ENCODE results near the gene PRMT3. TPM values are rescaled to one million over a fixed set of nuclear protein-coding genes. Genes with fewer than 3 reads are reported as not detected.

Gene PRMT3
- total and polyA plus RNA-seq, 4 experiments from 2014 or later, result 6.7 to 19.7 (median 13.0) TPM

DNA sequence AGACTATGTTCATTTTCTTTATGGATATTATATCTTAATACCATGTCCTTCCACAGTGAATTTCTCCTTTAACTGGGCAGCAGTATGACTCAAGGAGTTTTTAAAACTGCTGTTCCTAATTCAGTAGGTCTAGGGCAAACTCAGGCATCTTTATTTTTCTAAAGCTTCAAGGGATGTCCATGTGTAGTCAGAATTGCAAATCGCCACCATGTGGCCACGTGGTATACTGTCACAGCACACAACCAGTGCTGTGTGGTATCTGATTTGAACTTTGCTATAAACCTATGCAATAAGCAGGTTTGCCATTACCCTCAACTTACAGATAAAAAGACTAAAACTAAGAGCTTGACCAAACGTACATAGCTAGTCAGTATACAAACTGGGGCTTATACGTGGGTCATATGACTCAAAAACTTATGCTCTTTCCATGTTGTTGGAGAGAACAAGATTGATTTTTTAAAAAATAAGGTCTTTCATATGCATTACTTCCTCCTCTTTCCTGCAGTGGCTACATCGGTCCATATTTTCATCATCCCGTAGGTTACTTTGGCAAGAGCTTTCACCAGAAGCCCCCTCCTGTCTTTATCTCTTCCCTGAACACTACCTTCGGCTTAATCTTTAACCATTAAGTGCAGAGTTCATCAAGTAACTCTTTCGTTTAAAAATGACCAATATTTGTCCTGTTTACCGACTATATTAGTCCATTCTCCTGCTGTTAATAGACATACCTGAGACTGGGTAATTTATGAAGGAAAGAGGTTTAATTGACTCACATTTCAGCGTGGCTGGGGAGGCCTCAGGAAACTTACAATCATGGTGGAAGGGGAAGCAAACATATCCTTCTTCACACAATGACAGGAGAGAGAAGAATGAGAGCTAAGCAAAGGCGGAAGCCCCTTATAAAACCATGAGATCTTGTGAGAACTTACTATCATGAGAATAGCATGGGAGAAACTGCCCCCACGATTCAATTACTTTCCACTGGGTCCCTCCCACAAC lies 32.0 kb upstream of the PRMT3 start:
- ChIA-PET CTCF (ENCODE audit: partially characterized antibody) (interaction anchor here (0.6 to 6.3 kb wide), 18 partner anchors 8 to 233 kb away, joined by 3 to 135 read pairs (median 3); partner anchors contain the start of gene HTATIP2), POLR2A (ENCODE audit: partially characterized antibody) (interaction anchor here (0.6 to 2.3 kb wide), 4 partner anchors 8 to 227 kb away, joined by 3 to 10 read pairs (median 4); partner anchors contain the start of gene HTATIP2)
- H3K4me1 ChIP-seq (ENCODE audit: insufficient read depth, low read length), result peaks cover 16% of the 10 kb centered on the region
- Mint-ChIP-seq H3K27me3 (peaks cover 0 to 3% of the 10 kb centered on the region in 2 donors), H3K4me3 (no peak overlapping the region), H3K4me1 (peaks cover 11 to 26% (median 12%) of the 10 kb centered on the region in 4 donors), H3K9me3 (no peaks in the 10 kb centered on the region), H3K36me3 (no peaks in the 10 kb centered on the region), H3K27ac (no peak overlapping the region)
- H3K4me3 ChIP-seq (ENCODE audit: low read length in 2 of 2), result no peak overlapping the region
- DNase-seq, result peak in 3 of 5 donors; percentile 10 to 41 (median 19)
- intact Hi-C loops (cut with micrococcal nuclease), result loop anchor here (1.0 kb wide), 1 partner anchor 227 kb away; no protein-coding TSS in a partner anchor
- H3K27me3 ChIP-seq (ENCODE audit: insufficient read depth, low read length), result no peaks in the 10 kb centered on the region
- no peaks in the 10 kb centered on the region for H3K36me3 ChIP-seq (ENCODE audit: insufficient read depth, low read length)
- no peaks in the 10 kb centered on the region for H3K9me3 ChIP-seq (ENCODE audit: control insufficient read depth in 1 of 2, low read length in 2 of 2)
- no peak overlapping the region for H3K27ac ChIP-seq (ENCODE audit: low read depth, low read length)

DNA sequence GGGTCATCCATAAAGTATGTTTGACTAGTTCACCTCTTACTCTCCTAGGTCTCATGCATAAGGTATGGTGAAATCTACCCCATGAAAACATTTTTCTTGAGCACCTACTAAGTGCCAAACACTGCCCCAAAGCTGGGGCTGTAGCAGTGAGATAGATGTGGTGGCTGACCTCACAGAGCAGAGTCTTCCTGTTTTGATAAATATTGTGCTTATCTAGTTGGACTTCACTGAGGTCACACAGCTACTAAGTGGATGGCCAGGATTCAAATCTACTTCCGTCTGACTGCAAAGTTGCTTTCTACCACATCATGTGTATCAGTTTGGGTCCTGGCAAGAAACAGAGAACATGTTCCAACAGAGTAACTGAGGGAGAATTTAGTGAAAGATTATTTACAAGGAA lies 30.4 kb upstream of the PRMT3 start:
- ChIA-PET POLR2A (ENCODE audit: partially characterized antibody) (no interaction called here), CTCF (ENCODE audit: partially characterized antibody) (interaction anchor here (0.9 to 4.8 kb wide), 2 partner anchors 10 to 229 kb away, joined by 3 to 37 read pairs; no protein-coding TSS in a partner anchor)
- H3K27ac Mint-ChIP-seq, result no peak overlapping the region
- no peak for DNase-seq
- Histone ChIP-seq H3K9me3 (ENCODE audit: control insufficient read depth in 1 of 2, low read length in 2 of 2) (no peaks in the 10 kb centered on the region), H3K27me3 (ENCODE audit: insufficient read depth, low read length) (no peaks in the 10 kb centered on the region), H3K4me1 (ENCODE audit: insufficient read depth, low read length) (peaks cover 17% of the 10 kb centered on the region), H3K27ac (ENCODE audit: low read depth, low read length) (no peak overlapping the region), H3K4me3 (ENCODE audit: low read length in 2 of 2) (no peak overlapping the region), H3K36me3 (ENCODE audit: insufficient read depth, low read length) (no peaks in the 10 kb centered on the region)
- H3K4me1 Mint-ChIP-seq, result peaks cover 14 to 30% (median 19%) of the 10 kb centered on the region in 4 donors
- no peaks in the 10 kb centered on the region for H3K9me3 Mint-ChIP-seq
- intact Hi-C loops (cut with micrococcal nuclease), result no loop called here
- H3K4me3 Mint-ChIP-seq, result no peak overlapping the region
- no peaks in the 10 kb centered on the region for H3K36me3 Mint-ChIP-seq
- no peaks in the 10 kb centered on the region for H3K27me3 Mint-ChIP-seq

DNA sequence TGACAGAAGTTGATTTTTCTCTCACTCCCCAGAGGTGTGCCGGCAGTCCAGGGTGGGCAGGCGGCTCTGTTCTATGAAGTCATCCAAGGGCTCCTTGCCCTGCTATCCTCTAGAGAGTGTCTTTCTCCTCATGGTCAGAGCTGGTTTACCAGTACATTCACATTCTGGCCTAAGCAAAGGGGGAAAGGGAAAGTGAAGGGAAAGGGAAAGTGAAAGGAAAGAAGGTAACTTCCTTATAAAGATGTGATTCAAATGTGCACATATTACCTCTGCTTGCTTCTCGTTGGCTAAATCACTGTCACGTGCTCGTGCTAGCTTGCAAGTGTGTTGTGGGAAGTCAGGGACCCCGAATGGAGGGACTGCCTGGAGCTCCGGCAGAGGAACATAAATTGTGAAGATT lies 26.9 kb upstream of the PRMT3 start:
- DNase-seq, result peak; percentile 38 to 52 (median 50)
- Mint-ChIP-seq H3K4me3 (peak overlapping the region in 7 of 8 donors; percentile 33 to 86 (median 81)), H3K27me3 (no peaks in the 10 kb centered on the region), H3K9me3 (no peaks in the 10 kb centered on the region), H3K27ac (peak overlapping the region; percentile 57 to 91 (median 86)), H3K36me3 (peaks cover 0 to 8% of the 10 kb centered on the region in 2 donors), H3K4me1 (peaks cover 32 to 51% (median 44%) of the 10 kb centered on the region in 4 donors)
- Histone ChIP-seq H3K4me1 (ENCODE audit: insufficient read depth, low read length) (peaks cover 41% of the 10 kb centered on the region), H3K36me3 (ENCODE audit: insufficient read depth, low read length) (no peaks in the 10 kb centered on the region), H3K27me3 (ENCODE audit: insufficient read depth, low read length) (no peaks in the 10 kb centered on the region), H3K9me3 (ENCODE audit: control insufficient read depth in 1 of 2, low read length in 2 of 2) (no peaks in the 10 kb centered on the region), H3K4me3 (ENCODE audit: low read length in 2 of 2) (peak overlapping the region in 1 of 2 donors; percentile 20), H3K27ac (ENCODE audit: low read depth, low read length) (no peak overlapping the region)
- CTCF ChIA-PET (ENCODE audit: partially characterized antibody), result interaction anchor here (0.9 to 4.8 kb wide), 3 partner anchors 37 to 232 kb away, joined by 4 to 37 read pairs (median 4); no protein-coding TSS in a partner anchor
- POLR2A ChIA-PET (ENCODE audit: partially characterized antibody), result interaction anchor here (1.0 kb wide), 1 partner anchor 28 kb away, joined by 5 read pairs; no protein-coding TSS in a partner anchor
- intact Hi-C loops (cut with micrococcal nuclease), result loop anchor here (10.0 kb wide), 1 partner anchor 636 kb away; no protein-coding TSS in a partner anchor

DNA sequence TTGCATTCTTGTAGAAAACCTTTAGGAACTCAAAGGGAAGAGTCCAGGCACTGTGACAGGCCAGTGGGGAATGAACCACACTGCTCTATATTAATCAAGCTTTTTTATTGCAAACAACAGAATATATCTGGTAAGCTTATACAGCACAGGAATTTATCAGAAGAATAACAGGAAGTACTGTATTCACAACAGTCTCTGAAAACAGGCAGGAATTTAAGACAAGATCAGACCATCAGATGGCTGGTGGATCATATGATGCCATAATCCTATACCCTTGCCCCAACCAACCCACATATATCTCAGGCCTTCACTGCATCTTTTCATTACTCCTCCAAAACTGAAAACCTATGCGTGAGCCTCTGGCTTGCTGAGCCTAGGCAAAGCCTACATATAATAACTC lies 25.0 kb upstream of the PRMT3 start:
- intact Hi-C loops (cut with micrococcal nuclease), result loop anchor here (10.0 kb wide), 1 partner anchor 638 kb away; no protein-coding TSS in a partner anchor
- ChIA-PET CTCF (ENCODE audit: partially characterized antibody) (interaction anchor here (1.6 kb wide), 1 partner anchor 234 kb away, joined by 5 read pairs; no protein-coding TSS in a partner anchor), POLR2A (ENCODE audit: partially characterized antibody) (interaction anchor here (1.1 to 1.8 kb wide), 3 partner anchors 35 to 231 kb away, joined by 3 to 9 read pairs (median 4); no protein-coding TSS in a partner anchor)
- Histone ChIP-seq H3K4me1 (ENCODE audit: insufficient read depth, low read length) (peaks cover 57% of the 10 kb centered on the region), H3K4me3 (ENCODE audit: low read length in 2 of 2) (no peak overlapping the region), H3K36me3 (ENCODE audit: insufficient read depth, low read length) (no peaks in the 10 kb centered on the region), H3K9me3 (ENCODE audit: control insufficient read depth in 1 of 2, low read length in 2 of 2) (no peaks in the 10 kb centered on the region), H3K27ac (ENCODE audit: low read depth, low read length) (peak overlapping the region; percentile 70), H3K27me3 (ENCODE audit: insufficient read depth, low read length) (no peaks in the 10 kb centered on the region)
- Mint-ChIP-seq H3K36me3 (peaks cover 8 to 15% of the 10 kb centered on the region in 2 donors), H3K4me3 (peak overlapping the region; percentile 89 to 95 (median 92)), H3K9me3 (no peaks in the 10 kb centered on the region), H3K27ac (peak overlapping the region; percentile 91 to 98 (median 95)), H3K4me1 (peaks cover 45 to 67% (median 59%) of the 10 kb centered on the region in 4 donors), H3K27me3 (no peaks in the 10 kb centered on the region)
- DNase-seq, result no peak

DNA sequence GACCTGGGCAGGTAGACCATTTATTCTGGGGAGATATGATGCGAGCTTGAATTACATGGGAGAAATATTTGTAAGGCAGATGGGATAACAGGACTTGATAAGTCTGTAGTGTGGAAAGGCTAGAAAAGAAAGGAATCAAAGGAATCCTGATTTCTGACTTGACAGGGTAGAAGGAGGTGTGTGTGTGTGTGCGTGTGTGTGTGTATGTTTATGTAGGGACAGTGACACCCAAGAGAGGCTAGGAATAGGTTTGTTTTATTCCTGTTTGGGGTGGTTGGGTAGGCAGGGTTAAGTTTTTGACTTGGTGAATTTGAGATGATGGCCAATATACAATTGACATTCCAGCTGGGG lies 24.4 kb upstream of the PRMT3 start:
- DNase-seq, result no peak
- ChIA-PET POLR2A (ENCODE audit: partially characterized antibody) (interaction anchor here (1.1 to 2.1 kb wide), 4 partner anchors 9 to 231 kb away, joined by 3 to 10 read pairs (median 6); no protein-coding TSS in a partner anchor), CTCF (ENCODE audit: partially characterized antibody) (interaction anchor here (0.7 to 1.7 kb wide), 6 partner anchors 9 to 238 kb away, joined by 3 to 7 read pairs (median 4); no protein-coding TSS in a partner anchor)
- Histone ChIP-seq H3K9me3 (ENCODE audit: control insufficient read depth in 1 of 2, low read length in 2 of 2) (no peaks in the 10 kb centered on the region), H3K4me3 (ENCODE audit: low read length in 2 of 2) (peak overlapping the region; percentile 24 to 78), H3K27ac (ENCODE audit: low read depth, low read length) (peak overlapping the region; percentile 70), H3K4me1 (ENCODE audit: insufficient read depth, low read length) (peaks cover 60% of the 10 kb centered on the region), H3K27me3 (ENCODE audit: insufficient read depth, low read length) (no peaks in the 10 kb centered on the region), H3K36me3 (ENCODE audit: insufficient read depth, low read length) (no peaks in the 10 kb centered on the region)
- no peaks in the 10 kb centered on the region for H3K9me3 Mint-ChIP-seq
- peak overlapping the region; percentile 91 to 98 (median 95) for H3K27ac Mint-ChIP-seq
- H3K4me1 Mint-ChIP-seq, result peaks cover 48 to 71% (median 61%) of the 10 kb centered on the region in 4 donors
- intact Hi-C loops (cut with micrococcal nuclease), result loop anchor here (1.0 to 10.0 kb wide), 2 partner anchors 24 to 638 kb away; partner anchors contain the start of gene PRMT3
- peak overlapping the region; percentile 89 to 95 (median 92) for H3K4me3 Mint-ChIP-seq
- no peaks in the 10 kb centered on the region for H3K27me3 Mint-ChIP-seq
- H3K36me3 Mint-ChIP-seq, result peaks cover 11 to 17% of the 10 kb centered on the region in 2 donors

DNA sequence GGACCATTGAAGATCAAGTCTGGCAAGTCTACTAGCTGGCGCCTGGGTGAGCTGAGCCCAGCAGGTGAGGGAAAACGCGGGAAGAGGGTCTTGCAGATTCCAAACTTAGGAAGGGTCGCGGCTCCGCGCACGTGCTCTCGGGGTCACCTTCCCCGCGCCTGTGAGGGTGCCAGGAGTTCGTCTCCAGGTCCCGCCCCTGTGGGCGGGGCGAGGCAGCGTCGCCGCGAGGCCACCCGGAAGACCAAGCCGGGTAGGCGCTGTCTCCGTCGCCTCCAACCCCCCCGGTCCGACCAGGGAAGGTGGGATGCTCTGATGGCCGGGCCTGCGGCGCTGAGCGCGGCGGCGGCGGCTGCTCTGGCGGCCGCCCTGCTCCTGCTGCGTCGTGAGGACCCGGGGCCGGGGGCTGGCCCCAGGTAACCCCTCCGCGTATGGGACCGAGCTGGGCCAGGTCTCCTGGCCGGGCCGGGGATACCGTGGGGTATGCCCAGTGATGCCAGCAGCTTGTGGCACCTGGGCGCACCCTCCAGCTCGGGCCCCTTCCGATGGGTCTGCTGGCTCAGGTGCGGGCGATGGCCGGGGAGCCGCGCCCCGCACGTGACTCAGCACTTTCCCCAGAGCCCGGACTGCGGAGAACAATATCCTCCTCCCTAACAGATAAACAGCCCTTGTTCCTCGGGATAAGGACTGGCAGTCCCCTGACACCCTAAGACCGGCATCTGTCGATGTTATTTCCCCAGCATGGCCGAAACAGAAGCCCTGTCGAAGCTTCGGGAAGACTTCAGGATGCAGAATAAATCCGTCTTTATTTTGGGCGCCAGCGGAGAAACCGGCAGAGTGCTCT lies 23.8 kb upstream of the PRMT3 start, which contains the start of gene HTATIP2:
HTATIP2 (plus strand) TSS at position 215 of the 841 bp plus-strand sequence; CDS start at position 739, 524 bp downstream.
- Mint-ChIP-seq H3K9me3 (no peaks in the 10 kb centered on the region), H3K27ac (peak within 1 kb of the TSS; percentile 91 to 98 (median 95)), H3K4me3 (peak within 1 kb of the TSS; percentile 89 to 95 (median 92)), H3K4me1 (peaks cover 50 to 77% (median 64%) of the 10 kb centered on the region in 4 donors), H3K27me3 (no peaks in the 10 kb centered on the region), H3K36me3 (peaks cover 17 to 21% of the 10 kb centered on the region in 2 donors)
- ChIA-PET POLR2A (ENCODE audit: partially characterized antibody) (interaction anchor here (1.0 to 2.1 kb wide), 7 partner anchors 8 to 232 kb away, joined by 3 to 10 read pairs (median 4); partner anchors contain the start of gene PRMT3), CTCF (ENCODE audit: partially characterized antibody) (interaction anchor here (0.7 to 1.7 kb wide), 8 partner anchors 9 to 238 kb away, joined by 3 to 7 read pairs (median 4); no protein-coding TSS in a partner anchor)
- Histone ChIP-seq H3K27ac (ENCODE audit: low read depth, low read length) (peak within 1 kb of the TSS; percentile 70), H3K9me3 (ENCODE audit: control insufficient read depth in 1 of 2, low read length in 2 of 2) (no peaks in the 10 kb centered on the region), H3K4me3 (ENCODE audit: low read length in 2 of 2) (peak within 1 kb of the TSS; percentile 24 to 78), H3K27me3 (ENCODE audit: insufficient read depth, low read length) (no peaks in the 10 kb centered on the region), H3K36me3 (ENCODE audit: insufficient read depth, low read length) (no peaks in the 10 kb centered on the region), H3K4me1 (ENCODE audit: insufficient read depth, low read length) (peaks cover 64% of the 10 kb centered on the region)
- peak; percentile 73 to 80 (median 77) for DNase-seq
- intact Hi-C loops (cut with micrococcal nuclease), result loop anchor here (1.0 to 10.0 kb wide), 3 partner anchors 20 to 639 kb away; partner anchors contain the start of gene PRMT3
